Measurements from ENCODE around the gene NME5.

- no peak for TF ChIP-seq POLR2AphosphoS5 (IDR thresholded peaks at IDR 0.05)
- TF ChIP-seq, protein P1, sequence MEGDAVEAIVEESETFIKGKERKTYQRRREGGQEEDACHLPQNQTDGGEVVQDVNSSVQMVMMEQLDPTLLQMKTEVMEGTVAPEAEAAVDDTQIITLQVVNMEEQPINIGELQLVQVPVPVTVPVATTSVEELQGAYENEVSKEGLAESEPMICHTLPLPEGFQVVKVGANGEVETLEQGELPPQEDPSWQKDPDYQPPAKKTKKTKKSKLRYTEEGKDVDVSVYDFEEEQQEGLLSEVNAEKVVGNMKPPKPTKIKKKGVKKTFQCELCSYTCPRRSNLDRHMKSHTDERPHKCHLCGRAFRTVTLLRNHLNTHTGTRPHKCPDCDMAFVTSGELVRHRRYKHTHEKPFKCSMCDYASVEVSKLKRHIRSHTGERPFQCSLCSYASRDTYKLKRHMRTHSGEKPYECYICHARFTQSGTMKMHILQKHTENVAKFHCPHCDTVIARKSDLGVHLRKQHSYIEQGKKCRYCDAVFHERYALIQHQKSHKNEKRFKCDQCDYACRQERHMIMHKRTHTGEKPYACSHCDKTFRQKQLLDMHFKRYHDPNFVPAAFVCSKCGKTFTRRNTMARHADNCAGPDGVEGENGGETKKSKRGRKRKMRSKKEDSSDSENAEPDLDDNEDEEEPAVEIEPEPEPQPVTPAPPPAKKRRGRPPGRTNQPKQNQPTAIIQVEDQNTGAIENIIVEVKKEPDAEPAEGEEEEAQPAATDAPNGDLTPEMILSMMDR (IDR thresholded peaks at IDR 0.05 in 8 of 11, conservative IDR thresholded peaks at IDR 0.05 in 3 of 11): no peak
Measured at GRCh38 chr5:138138949-138139780, at the start of gene NME5.
